Activated CD4-positive, alpha-beta memory T cell treated with anti-CD3 and anti-CD28 coated beads for 36 hours (primary cell): ENCODE measurements around the gene SPO11. TPM values are rescaled to one million over a fixed set of nuclear protein-coding genes. Genes with fewer than 3 reads are reported as not detected.
"Not testable (repeated sequence)": the region's sequence is repeated elsewhere in the genome, so short reads cannot be mapped to it uniquely, and the experiment has no call there.

Source experiments
- CTCF ChIA-PET: fragments of 350-600 bp; sonication (Branson Sonifier 250); formaldehyde crosslinking; loops from one replicate; lab custom pipeline; 2021; ENCODE audit warnings: antibody characterized with exemption, inconsistent platforms; lab: Charles Lee
- POLR2A ChIA-PET: fragments of 350-600 bp; sonication (Branson Sonifier 250); formaldehyde crosslinking; loops from one replicate; lab custom pipeline; 2021; ENCODE audit warnings: antibody characterized with exemption; lab: Charles Lee
- DNase-seq: peaks from one replicate; pipeline ENCODE4 v3.0.0-alpha.2; 2020
- H3K27ac Mint-ChIP-seq: one replicate; pipeline ENCODE4 v1.8.0; 2021; ENCODE audit warnings: mixed read lengths
- H3K27me3 Mint-ChIP-seq: one replicate; pipeline ENCODE4 v1.8.0; 2021; ENCODE audit warnings: mixed read lengths
- H3K36me3 Mint-ChIP-seq: one replicate; pipeline ENCODE4 v1.8.0; 2021; ENCODE audit warnings: mixed read lengths
- H3K4me1 Mint-ChIP-seq: one replicate; pipeline ENCODE4 v1.8.0; 2021; ENCODE audit warnings: low read depth, mixed read lengths
- H3K4me3 Mint-ChIP-seq: one replicate; pipeline ENCODE4 v1.8.0; 2021; ENCODE audit warnings: mild to moderate bottlenecking, mixed read lengths
- H3K9me3 Mint-ChIP-seq: one replicate; pipeline ENCODE4 v1.8.0; 2021; ENCODE audit warnings: mixed read lengths
- intact Hi-C: fragments of 100-400 bp; cut with micrococcal nuclease; formaldehyde crosslinking; loops from one replicate; pipeline ENCODE4 v1.15.1; 2023
- total RNA-seq, 2 experiments: library from RNA; stranded (reverse); gene quantifications; one replicate each; pipeline ENCODE4 v1.2.3, GENCODE V29; 2021

SPO11 gene
- total RNA-seq, 2 experiments from 2014 or later: not detected

DNA sequence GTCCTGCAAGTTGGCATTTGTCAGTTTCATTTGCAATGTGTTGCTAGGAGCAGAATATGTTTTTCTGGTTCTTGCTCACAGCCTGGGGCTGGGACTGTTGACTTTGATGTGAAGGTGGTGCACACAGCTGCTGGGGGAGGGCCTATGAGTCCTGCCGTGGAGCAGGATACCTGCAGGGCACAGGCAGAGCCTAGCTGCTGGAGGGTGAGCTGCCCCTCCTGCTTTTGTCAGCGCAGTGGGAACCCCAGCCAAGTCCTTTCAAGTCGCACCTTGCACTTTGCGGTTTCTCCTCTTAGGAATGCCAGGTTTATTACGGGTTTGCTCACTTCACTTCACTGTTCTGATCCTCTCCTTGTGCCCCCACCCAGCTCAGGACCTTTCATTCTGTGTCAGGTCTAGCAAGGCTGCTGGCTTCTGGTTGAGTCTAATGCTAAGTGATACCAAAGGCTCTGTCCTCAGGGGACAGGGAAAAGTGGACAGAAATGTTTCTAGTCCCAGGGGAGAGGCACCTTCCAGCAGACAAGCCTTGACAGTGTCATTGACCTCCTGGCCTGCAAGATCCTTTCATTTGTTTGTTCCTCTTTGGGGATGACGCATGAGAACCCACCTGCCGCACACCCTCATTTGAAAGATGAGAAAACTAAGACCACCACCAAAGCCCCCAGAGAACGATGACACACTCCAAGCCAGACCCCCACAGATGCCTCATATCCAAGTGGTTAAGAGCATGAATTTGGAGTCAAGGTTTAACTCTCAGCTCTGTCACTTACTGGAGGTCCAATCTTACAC is 2.7 kb upstream of the SPO11 start:
- ChIA-PET POLR2A (no interaction called here), CTCF (no interaction called here)
- Mint-ChIP-seq H3K4me1 (no peaks in the 10 kb centered on the region), H3K36me3 (no peaks in the 10 kb centered on the region), H3K4me3 (no peak overlapping the region), H3K27ac (no peak overlapping the region), H3K9me3 (peaks cover 9% of the 10 kb centered on the region), H3K27me3 (peaks cover 40% of the 10 kb centered on the region)
- intact Hi-C loops: no loop called here
- DNase-seq: no peak

DNA sequence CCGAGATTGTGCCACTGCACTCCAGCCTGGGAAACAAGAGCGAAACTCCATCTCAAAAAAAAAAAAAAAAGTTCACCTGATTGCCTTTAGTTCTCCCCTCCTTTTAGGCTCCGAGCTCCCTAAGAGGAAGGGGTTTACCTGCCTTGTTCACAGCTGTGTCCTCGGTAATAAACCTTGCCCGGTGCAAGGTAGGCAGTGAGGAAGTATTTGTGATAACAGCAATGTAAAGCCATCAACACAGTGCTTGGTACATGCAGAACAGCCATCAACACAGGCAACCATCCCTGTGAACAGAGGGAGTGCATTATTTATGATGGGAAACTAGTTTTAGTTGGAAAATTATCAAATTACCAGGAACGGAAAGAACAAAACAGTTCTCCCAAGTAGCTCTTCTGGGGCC is 1.8 kb upstream of the SPO11 start:
- Mint-ChIP-seq H3K27ac (no peak overlapping the region), H3K27me3 (peaks cover 38% of the 10 kb centered on the region), H3K4me1 (no peaks in the 10 kb centered on the region), H3K9me3 (peaks cover 9% of the 10 kb centered on the region), H3K36me3 (no peaks in the 10 kb centered on the region), H3K4me3 (no peak overlapping the region)
- ChIA-PET CTCF (no interaction called here), POLR2A (no interaction called here)
- intact Hi-C loops: no loop called here
- no peak for DNase-seq

DNA sequence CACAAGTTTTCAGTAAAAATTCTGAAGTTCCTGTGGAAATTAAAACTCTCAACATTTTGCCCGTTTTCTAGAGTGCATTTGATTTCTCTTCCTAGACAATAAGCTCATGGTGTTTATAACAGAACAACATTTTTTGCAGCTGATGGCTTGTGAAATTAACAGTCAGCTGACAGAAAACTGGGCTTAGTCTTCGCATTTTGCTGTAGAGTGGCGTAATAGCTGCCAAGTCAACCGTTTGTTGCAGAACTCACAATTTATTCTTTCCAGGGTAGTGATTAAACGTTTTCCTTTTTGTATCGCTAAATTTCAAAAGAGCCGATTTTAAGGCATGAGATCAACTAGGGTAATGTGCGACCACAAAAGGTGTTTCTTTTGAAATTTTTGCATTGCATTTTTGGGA is 1.4 kb downstream of the SPO11 start:
- ChIA-PET POLR2A (no interaction called here), CTCF (interaction anchor here (0.9 kb wide), 1 partner anchor 168 kb away, joined by 3 read pairs; no protein-coding TSS in a partner anchor)
- Mint-ChIP-seq H3K27ac (no peak overlapping the region), H3K4me1 (no peaks in the 10 kb centered on the region), H3K27me3 (peaks cover 26% of the 10 kb centered on the region), H3K9me3 (no peaks in the 10 kb centered on the region), H3K36me3 (no peaks in the 10 kb centered on the region), H3K4me3 (no peak overlapping the region)
- no peak for DNase-seq
- intact Hi-C loops: no loop called here

DNA sequence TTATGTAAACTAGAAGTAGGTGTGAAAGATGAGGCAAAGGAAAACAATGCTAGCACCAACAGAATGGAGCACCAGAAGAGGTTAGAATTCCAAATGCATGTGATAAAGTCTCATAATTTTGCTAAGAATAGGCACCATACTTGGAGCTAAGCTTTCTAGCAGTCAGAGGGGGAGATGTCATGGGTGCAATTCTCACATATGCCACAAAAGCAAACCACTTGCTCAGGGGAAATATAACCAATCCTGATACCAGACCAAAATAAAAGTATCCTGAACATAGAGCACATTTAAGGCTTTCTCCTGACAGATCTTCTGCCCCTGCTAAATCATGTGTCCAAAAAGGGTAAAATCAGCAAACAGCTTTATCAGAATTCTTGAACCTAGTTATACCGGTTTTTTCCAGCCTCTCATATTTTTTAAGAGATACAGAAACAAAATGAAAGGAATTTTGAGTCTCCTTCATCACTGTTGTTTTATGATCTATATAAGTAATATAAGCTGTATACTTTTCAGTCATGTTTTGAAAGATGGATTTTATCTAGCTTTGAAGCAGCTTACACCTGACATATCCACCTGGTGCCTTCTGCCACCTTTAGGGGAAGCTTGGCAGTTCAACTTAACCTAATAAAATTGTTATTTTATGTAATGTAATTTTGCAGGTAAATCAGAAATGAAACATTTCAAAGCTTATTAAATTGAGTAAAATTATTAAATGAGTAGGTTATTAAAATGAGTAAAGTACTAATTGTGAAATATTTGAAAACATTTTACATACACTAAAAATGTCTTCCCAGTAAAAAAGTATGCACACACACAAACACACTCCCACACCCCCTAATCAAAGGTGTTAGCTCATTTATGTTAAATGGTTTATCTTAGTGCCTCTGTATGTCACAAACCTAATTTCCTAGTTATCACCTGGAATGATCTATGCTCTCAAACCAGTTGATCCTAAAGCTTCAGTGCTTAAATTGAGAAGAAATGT is 2.8 kb downstream of the SPO11 start:
- no peak for DNase-seq
- POLR2A ChIA-PET: no interaction called here

DNA sequence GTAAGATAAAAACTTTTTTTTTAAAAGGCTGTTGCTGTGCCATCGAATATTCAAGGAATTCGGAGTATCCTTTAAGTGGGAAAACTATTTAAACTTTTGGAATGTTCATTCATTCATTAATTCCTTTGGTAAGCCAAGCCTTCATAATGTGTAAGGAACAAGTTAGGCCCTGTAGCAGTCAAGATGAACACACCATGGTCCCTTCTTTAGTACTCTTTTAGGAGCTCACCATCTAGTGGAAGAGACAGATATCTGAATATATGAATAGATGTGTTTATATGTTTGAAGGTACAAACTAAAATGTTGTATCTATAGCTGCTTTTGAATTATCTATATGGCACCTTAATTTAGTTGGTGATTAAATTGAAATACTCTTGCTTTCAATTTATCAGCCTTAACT is 5.8 kb downstream of the SPO11 start:
- POLR2A ChIA-PET: no interaction called here
- no peak for DNase-seq
- intact Hi-C loops: no loop called here
- H3K27ac Mint-ChIP-seq: no peak overlapping the region
- H3K9me3 Mint-ChIP-seq: no peaks in the 10 kb centered on the region
- no peaks in the 10 kb centered on the region for H3K4me1 Mint-ChIP-seq
- H3K36me3 Mint-ChIP-seq: no peaks in the 10 kb centered on the region
- peaks cover 25% of the 10 kb centered on the region for H3K27me3 Mint-ChIP-seq
- CTCF ChIA-PET: no interaction called here
- no peak overlapping the region for H3K4me3 Mint-ChIP-seq

More for the DNA sequence above, 2.8 kb downstream of the SPO11 start:
- Mint-ChIP-seq H3K4me3 (no peak overlapping the region), H3K4me1 (no peaks in the 10 kb centered on the region), H3K27me3 (peaks cover 33% of the 10 kb centered on the region), H3K27ac (no peak overlapping the region), H3K36me3 (no peaks in the 10 kb centered on the region), H3K9me3 (no peaks in the 10 kb centered on the region)
- CTCF ChIA-PET: interaction anchor here (0.6 to 2.3 kb wide), 4 partner anchors 11 to 782 kb away, joined by 3 to 15 read pairs (median 4); no protein-coding TSS in a partner anchor
- intact Hi-C loops: no loop called here

DNA sequence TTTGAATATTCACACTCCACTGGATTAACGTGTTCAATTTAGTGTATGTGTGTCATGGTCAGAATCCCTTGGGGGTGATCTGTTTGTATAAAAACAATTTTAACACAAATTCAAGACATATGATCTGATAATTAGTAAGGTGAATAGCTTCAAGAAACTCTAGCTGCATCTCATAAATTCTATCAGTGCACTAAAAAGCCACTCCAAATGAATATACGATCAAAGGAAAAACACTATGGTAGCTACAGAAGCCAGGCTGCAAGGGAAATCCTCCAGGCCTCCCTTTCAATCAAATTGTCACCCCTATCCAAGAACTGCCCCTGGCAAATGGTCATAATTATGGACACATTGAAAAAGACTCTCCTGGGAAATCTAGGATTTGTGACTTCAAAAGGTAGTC is 12.1 kb downstream of the SPO11 start:
- no peak overlapping the region for H3K27ac Mint-ChIP-seq
- CTCF ChIA-PET: no interaction called here
- H3K27me3 Mint-ChIP-seq: peaks cover 5% of the 10 kb centered on the region
- no peaks in the 10 kb centered on the region for H3K4me1 Mint-ChIP-seq
- DNase-seq: no peak
- intact Hi-C loops: no loop called here
- no peak overlapping the region for H3K4me3 Mint-ChIP-seq
- POLR2A ChIA-PET: no interaction called here
- no peaks in the 10 kb centered on the region for H3K36me3 Mint-ChIP-seq
- H3K9me3 Mint-ChIP-seq: no peaks in the 10 kb centered on the region

DNA sequence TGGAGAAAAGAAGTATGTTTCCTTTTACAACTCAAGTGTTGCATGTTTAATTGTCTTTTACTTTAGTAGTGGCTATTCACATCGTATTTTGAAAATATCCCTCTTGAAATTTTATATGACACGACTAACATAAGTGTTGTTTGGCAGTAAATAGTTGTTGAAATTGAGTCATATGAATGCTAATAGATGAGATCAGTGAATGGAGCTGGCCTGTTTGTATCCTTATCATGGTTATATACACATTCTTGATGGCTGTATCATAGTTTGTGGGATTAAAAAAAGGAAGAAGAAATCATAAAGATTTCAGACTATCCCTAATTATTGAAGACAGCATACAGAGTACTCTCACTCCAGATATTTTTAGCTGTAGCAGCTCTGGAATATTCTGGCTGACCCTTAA is 13.2 kb downstream of the SPO11 start:
- ChIA-PET POLR2A (no interaction called here), CTCF (interaction anchor here (0.7 to 1.3 kb wide), 2 partner anchors 11 to 252 kb away, joined by 3 to 4 read pairs; no protein-coding TSS in a partner anchor)
- Mint-ChIP-seq H3K9me3 (no peaks in the 10 kb centered on the region), H3K36me3 (no peaks in the 10 kb centered on the region), H3K27ac (no peak overlapping the region), H3K4me3 (no peak overlapping the region), H3K4me1 (no peaks in the 10 kb centered on the region), H3K27me3 (no peaks in the 10 kb centered on the region)
- no peak for DNase-seq
- intact Hi-C loops: no loop called here

DNA sequence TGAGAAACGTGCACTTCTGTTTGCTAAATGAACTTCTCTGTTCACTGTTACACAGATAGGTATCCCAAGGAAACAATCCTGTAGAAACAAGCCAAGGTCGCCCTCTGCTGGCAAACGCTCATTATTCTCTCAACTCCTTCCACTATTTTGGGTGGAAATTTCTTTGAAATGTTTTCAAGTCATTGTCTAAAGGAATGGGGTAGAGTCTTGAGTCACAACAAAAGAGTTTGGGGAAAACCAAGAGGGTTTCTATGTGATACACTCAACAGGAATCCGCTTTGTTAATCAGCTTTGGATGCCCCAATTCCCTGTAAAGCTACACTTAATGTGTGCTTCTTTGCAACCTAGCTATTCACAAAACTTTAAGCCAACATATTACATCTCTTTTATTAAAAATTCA is 16.9 kb downstream of the SPO11 start:
- no peaks in the 10 kb centered on the region for H3K9me3 Mint-ChIP-seq
- no peak overlapping the region for H3K27ac Mint-ChIP-seq
- no peaks in the 10 kb centered on the region for H3K27me3 Mint-ChIP-seq
- H3K36me3 Mint-ChIP-seq: no peaks in the 10 kb centered on the region
- intact Hi-C loops: loop anchor here (1.0 to 5.0 kb wide), 2 partner anchors 257 to 794 kb away; no protein-coding TSS in a partner anchor
- H3K4me3 Mint-ChIP-seq: no peak overlapping the region
- CTCF ChIA-PET: interaction anchor here (0.6 to 4.2 kb wide), 16 partner anchors 9 to 796 kb away, joined by 3 to 39 read pairs (median 6); no protein-coding TSS in a partner anchor
- H3K4me1 Mint-ChIP-seq: peaks cover 3% of the 10 kb centered on the region
- POLR2A ChIA-PET: interaction anchor here (0.6 kb wide), 1 partner anchor 43 kb away, joined by 6 read pairs; no protein-coding TSS in a partner anchor
- DNase-seq: peak; percentile 81

DNA sequence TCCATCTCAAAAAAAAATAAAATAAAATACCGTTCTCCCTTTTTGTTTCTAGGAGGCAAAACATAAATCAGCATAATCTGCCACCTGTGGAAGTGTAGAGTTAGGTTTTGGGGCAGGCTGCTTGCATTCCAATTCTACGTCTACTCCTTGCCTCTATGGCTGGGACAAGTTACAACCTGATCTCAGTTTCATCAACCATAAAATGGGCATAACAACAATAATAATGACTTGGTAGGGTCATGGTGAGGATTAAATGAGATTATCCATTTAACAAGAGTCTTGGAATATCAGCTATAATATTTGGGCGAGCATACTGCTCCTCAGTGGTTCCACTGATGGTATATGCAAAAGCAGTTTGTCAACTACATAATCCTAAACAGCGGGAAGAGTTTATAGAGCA is 17.8 kb downstream of the SPO11 start:
- DNase-seq: no peak
- Mint-ChIP-seq H3K36me3 (peaks cover 3% of the 10 kb centered on the region), H3K27me3 (no peaks in the 10 kb centered on the region), H3K27ac (no peak overlapping the region), H3K4me3 (no peak overlapping the region), H3K4me1 (peaks cover 12% of the 10 kb centered on the region), H3K9me3 (no peaks in the 10 kb centered on the region)
- ChIA-PET POLR2A (no interaction called here), CTCF (interaction anchor here (1.9 to 4.2 kb wide), 7 partner anchors 14 to 797 kb away, joined by 5 to 39 read pairs (median 15); no protein-coding TSS in a partner anchor)
- intact Hi-C loops: loop anchor here (5.0 kb wide), 1 partner anchor 795 kb away; no protein-coding TSS in a partner anchor

DNA sequence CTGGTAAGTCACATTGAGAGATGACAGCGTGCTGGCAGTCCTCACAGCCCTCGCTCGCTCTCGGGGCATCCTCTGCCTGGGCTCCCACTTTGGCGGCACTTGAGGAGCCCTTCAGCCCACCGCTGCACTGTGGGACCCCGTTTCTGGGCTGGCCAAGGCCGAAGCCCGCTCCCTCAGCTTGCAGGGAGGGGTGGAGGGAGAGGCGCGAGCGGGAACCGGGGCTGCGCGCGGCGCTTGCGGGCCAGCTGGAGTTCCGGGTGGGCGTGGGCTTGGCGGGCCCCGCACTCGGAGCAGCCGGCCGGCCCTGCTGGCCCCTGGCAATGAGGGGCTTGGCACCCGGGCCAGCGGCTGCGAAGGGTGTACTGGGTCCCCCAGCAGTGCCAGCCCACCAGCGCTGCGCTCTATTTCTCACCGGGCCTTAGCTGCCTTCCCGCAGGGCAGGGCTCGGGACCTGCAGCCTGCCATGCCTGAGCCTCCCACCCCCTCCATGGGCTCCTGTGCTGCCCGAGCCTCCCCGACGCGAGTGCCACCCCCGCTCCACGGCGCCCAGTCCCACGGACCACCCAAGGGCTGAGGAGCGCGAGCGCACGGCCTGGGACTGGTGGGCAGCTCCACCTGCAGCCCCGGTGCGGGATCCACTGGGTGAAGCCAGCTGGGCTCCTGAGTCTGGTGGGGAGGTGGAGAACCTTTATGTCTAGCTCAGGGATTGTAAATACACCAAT is 18.8 kb downstream of the SPO11 start:
- CTCF ChIA-PET: interaction anchor here (1.5 to 4.2 kb wide), 4 partner anchors 257 to 798 kb away, joined by 7 to 39 read pairs (median 13); no protein-coding TSS in a partner anchor
- not testable (repeated sequence) for H3K4me3 Mint-ChIP-seq, H3K36me3 Mint-ChIP-seq, H3K9me3 Mint-ChIP-seq, H3K27ac Mint-ChIP-seq, H3K27me3 Mint-ChIP-seq, DNase-seq
- intact Hi-C loops: loop anchor here (5.0 kb wide), 1 partner anchor 796 kb away; no protein-coding TSS in a partner anchor
- POLR2A ChIA-PET: interaction anchor here (3.3 kb wide), 1 partner anchor 42 kb away, joined by 22 read pairs; the partner anchor contains the start of gene RBM38
- H3K4me1 Mint-ChIP-seq: peaks cover 20% of the 10 kb centered on the region

DNA sequence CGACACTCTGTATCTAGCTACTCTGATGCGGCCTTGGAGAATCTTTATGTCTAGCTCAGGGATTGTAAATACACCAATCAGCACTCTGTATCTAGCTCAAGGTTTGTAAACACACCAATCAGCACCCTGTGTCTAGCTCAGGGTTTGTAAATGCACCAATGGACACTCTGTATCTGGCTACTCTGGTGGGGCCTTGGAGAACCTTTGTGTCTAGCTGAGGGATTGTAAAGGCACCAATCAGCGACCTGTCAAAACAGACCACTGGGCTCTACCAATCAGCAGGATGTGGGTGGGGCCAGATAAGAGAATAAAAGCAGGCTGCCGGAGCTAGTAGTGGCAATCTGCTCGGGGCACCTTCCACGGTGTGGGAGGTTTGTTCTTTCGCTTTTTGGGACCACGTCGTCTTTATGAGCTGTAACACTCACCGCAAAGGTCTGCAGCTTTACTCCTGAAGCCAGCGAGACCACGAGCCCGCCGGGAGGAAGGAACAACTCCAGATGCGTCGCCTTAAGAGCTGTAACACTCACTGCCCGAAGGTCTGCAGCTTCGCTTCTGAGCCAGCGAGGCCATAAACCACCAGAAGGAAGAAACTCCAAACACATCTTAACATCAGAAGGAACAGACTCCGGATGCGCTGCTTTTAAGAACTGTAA is 19.4 kb downstream of the SPO11 start:
- intact Hi-C loops: loop anchor here (5.0 kb wide), 1 partner anchor 797 kb away; no protein-coding TSS in a partner anchor
- not testable (repeated sequence) for H3K9me3 Mint-ChIP-seq, H3K4me3 Mint-ChIP-seq, H3K27me3 Mint-ChIP-seq, H3K27ac Mint-ChIP-seq
- ChIA-PET CTCF (interaction anchor here (0.5 to 4.2 kb wide), 5 partner anchors 32 to 798 kb away, joined by 3 to 19 read pairs (median 7); no protein-coding TSS in a partner anchor), POLR2A (interaction anchor here (1.4 to 3.3 kb wide), 2 partner anchors 41 to 50 kb away, joined by 6 to 22 read pairs; partner anchors contain the start of gene RBM38)
- peak; percentile 18 for DNase-seq
- H3K36me3 Mint-ChIP-seq: peaks cover 12% of the 10 kb centered on the region
- H3K4me1 Mint-ChIP-seq: peaks cover 23% of the 10 kb centered on the region
